CD4-positive, alpha-beta T cell treated with Interleukin-17A for 1 hour (primary cell): ENCODE results near the gene LYRM1.
A peak's percentile ranks its signal among the peaks of the same experiment; 100 is the strongest.

Experiments used
- DNase-seq: peaks from one replicate; pipeline ENCODE4 v3.0.0-alpha.2; 2020

LYRM1 gene

GRCh38 chr16:20873331-20873730 lies 27.2 kb upstream of the LYRM1 start:
- DNase-seq: no peak

- no peak for DNase-seq
Measured at GRCh38 chr16:20874088-20874581, 26.4 kb upstream of the LYRM1 start.

- no peak for DNase-seq
Measured at GRCh38 chr16:20875355-20875650, 25.3 kb upstream of the LYRM1 start.

GRCh38 chr16:20878682-20879147 lies 21.9 kb upstream of the LYRM1 start:
- no peak for DNase-seq

GRCh38 chr16:20879175-20880040 lies 21.2 kb upstream of the LYRM1 start:
- DNase-seq: no peak

GRCh38 chr16:20880867-20881502 lies 19.6 kb upstream of the LYRM1 start:
- no peak for DNase-seq

GRCh38 chr16:20881503-20881878 lies 19.1 kb upstream of the LYRM1 start:
- no peak for DNase-seq

GRCh38 chr16:20883554-20884239 lies 16.9 kb upstream of the LYRM1 start:
- DNase-seq: no peak

GRCh38 chr16:20884240-20884556 lies 16.4 kb upstream of the LYRM1 start:
- DNase-seq: no peak

- DNase-seq: no peak
Measured at GRCh38 chr16:20886320-20886719, 14.3 kb upstream of the LYRM1 start.

GRCh38 chr16:20887207-20887606 lies 13.4 kb upstream of the LYRM1 start:
- no peak for DNase-seq

- no peak for DNase-seq
Measured at GRCh38 chr16:20889625-20890275, 10.8 kb upstream of the LYRM1 start.

GRCh38 chr16:20894388-20894787 lies 6.2 kb upstream of the LYRM1 start:
- no peak for DNase-seq

GRCh38 chr16:20897253-20897897 lies 3.2 kb upstream of the LYRM1 start:
- no peak for DNase-seq

GRCh38 chr16:20897922-20898321 lies 2.6 kb upstream of the LYRM1 start:
- DNase-seq: no peak

GRCh38 chr16:20899071-20899470 lies 1.5 kb upstream of the LYRM1 start:
- no peak for DNase-seq

- DNase-seq: no peak
Measured at GRCh38 chr16:20899477-20900298, 883 bp upstream of the LYRM1 start.

GRCh38 chr16:20901068-20901435 lies 481 bp downstream of the LYRM1 start:
- no peak for DNase-seq

- DNase-seq: peak; percentile 58
Measured at GRCh38 chr16:20901436-20902112, 1.0 kb downstream of the LYRM1 start.

- DNase-seq: no peak
Measured at GRCh38 chr16:20902426-20902825, 1.9 kb downstream of the LYRM1 start.

- DNase-seq: no peak
Measured at GRCh38 chr16:20903116-20903898, 2.7 kb downstream of the LYRM1 start.
